ENCODE measurements around the gene LRRD1.

The LRRD1 gene

DNA sequence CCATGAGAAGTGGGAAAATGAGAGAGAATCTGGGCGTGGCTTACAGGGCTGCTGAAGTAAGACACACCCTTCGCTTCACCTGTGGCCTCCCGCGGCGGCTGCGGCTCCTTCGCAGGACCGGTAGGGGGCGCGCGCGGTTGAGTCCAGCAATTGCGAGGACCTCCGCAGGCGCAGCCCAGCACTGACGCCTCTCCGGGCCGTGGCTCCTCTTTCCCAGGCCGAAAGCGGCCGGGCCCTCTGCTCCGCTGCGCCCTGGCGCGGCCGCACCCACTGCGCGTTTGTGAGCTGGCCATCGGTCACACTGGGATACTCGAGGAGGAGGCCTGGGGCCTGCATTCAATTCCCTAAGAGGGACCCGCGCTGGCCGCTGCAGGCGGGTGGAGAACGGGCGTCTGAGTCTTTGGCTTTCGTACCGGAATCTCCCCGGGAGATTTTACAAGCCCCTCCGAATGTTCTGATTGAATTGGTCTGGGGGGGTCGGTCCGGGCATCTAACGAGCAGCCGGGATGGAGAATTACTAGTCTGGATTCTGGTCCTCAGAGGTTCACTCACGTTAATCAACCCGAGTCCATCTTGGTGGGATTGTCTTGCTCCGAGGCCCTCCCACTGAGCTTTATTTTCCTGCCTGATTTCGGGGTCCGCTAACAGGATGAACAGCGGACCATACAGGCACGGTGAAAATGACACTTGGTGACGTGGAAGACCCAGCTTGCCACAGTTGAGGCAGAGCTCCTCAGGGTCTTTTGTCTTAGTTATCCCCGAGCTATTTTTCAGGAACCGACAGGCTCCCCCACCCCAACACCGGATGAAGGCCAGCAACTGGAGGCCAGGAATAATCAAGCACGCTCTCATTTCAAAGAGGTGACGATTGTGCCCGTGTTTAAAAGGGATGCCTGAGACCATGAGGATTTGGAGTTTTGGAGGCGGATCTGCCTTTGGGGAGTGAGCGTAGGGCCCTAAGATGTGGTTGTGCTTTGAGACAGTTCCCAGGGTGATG, at the start of gene LRRD1:
LRRD1 (minus strand) TSS at position 215 of the 997 bp plus-strand sequence. CDS start 13,940 bp downstream, outside the sequence.
- ATAC-seq (ENCODE audit: low read depth) (peak; percentile 99), DNase-seq (ENCODE audit: low spot score) (peak; percentile 77)
- Histone ChIP-seq H3K9me3 (ENCODE audit: severe bottlenecking) (no peaks in the 10 kb centered on the region), H3K4me1 (ENCODE audit: insufficient read depth, poor library complexity, severe bottlenecking) (no peaks in the 10 kb centered on the region), H3K27me3 (ENCODE audit: insufficient read depth, poor library complexity, severe bottlenecking) (no peaks in the 10 kb centered on the region), H3K36me3 (ENCODE audit: low read depth) (no peaks in the 10 kb centered on the region), H3K4me3 (ENCODE audit: severe bottlenecking) (peak within 1 kb of the TSS; percentile 28), H3K27ac (ENCODE audit: poor library complexity, severe bottlenecking) (no peak within 1 kb of the TSS)
- TF ChIP-seq, protein P1, sequence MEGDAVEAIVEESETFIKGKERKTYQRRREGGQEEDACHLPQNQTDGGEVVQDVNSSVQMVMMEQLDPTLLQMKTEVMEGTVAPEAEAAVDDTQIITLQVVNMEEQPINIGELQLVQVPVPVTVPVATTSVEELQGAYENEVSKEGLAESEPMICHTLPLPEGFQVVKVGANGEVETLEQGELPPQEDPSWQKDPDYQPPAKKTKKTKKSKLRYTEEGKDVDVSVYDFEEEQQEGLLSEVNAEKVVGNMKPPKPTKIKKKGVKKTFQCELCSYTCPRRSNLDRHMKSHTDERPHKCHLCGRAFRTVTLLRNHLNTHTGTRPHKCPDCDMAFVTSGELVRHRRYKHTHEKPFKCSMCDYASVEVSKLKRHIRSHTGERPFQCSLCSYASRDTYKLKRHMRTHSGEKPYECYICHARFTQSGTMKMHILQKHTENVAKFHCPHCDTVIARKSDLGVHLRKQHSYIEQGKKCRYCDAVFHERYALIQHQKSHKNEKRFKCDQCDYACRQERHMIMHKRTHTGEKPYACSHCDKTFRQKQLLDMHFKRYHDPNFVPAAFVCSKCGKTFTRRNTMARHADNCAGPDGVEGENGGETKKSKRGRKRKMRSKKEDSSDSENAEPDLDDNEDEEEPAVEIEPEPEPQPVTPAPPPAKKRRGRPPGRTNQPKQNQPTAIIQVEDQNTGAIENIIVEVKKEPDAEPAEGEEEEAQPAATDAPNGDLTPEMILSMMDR (IDR thresholded peaks at IDR 0.05; ENCODE audit: poor library complexity, severe bottlenecking), result peak; percentile 97

DNA sequence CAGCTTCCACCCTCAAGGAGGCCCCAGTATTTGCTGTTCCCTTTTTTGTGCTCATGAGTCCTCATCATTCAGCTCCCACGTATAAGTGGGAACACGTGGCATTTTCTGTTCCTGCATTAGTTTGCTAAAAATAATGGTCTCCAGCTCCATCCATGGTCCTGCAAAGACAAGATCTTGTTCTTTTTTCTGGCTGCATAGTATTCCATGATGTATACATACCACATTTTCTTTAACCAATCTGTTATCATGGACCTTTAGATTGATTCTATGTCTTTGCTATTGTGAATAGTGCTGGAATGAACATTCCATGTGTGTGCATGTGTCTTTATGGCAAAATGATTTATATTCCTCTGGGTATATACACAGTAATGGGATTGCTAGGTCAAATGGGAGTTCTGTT, 49.8 kb upstream of the LRRD1 start:
- H3K27me3 ChIP-seq (ENCODE audit: insufficient read depth, poor library complexity, severe bottlenecking), result no peaks in the 10 kb centered on the region
- no peak overlapping the region for H3K27ac ChIP-seq (ENCODE audit: poor library complexity, severe bottlenecking)
- ATAC-seq (ENCODE audit: low read depth) (no peak), DNase-seq (ENCODE audit: low spot score) (no peak)
- peaks cover 91% of the 10 kb centered on the region for H3K36me3 ChIP-seq (ENCODE audit: low read depth)
- no peaks in the 10 kb centered on the region for H3K4me1 ChIP-seq (ENCODE audit: insufficient read depth, poor library complexity, severe bottlenecking)
- H3K9me3 ChIP-seq (ENCODE audit: severe bottlenecking), result no peaks in the 10 kb centered on the region
- TF ChIP-seq, protein P1 (IDR thresholded peaks at IDR 0.05; ENCODE audit: poor library complexity, severe bottlenecking), result no peak
- no peak overlapping the region for H3K4me3 ChIP-seq (ENCODE audit: severe bottlenecking)

DNA sequence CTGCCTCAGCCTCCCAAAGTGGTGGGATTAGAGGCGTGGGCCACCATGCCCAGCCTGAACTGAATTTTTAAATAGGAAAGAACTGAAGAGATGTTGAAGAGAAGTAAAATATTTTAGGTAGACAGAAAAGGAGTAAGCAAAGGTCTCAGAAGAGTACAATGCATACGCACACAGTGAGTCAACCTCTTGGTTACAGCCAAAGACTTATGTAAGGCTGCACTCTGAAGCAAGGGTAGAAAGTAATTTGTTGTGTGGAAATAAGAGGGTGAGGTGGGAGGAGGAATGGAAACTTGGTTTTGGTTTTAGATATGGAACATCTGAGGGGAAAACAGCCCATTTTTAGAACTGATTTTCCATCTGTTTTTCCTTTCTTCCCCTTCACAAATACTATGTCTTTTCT, 49.2 kb upstream of the LRRD1 start:
- Histone ChIP-seq H3K4me3 (ENCODE audit: severe bottlenecking) (no peak overlapping the region), H3K27ac (ENCODE audit: poor library complexity, severe bottlenecking) (no peak overlapping the region), H3K27me3 (ENCODE audit: insufficient read depth, poor library complexity, severe bottlenecking) (no peaks in the 10 kb centered on the region), H3K9me3 (ENCODE audit: severe bottlenecking) (no peaks in the 10 kb centered on the region), H3K4me1 (ENCODE audit: insufficient read depth, poor library complexity, severe bottlenecking) (no peaks in the 10 kb centered on the region), H3K36me3 (ENCODE audit: low read depth) (peaks cover 88% of the 10 kb centered on the region)
- TF ChIP-seq, protein P1 (IDR thresholded peaks at IDR 0.05; ENCODE audit: poor library complexity, severe bottlenecking), result no peak
- DNase-seq (ENCODE audit: low spot score) (no peak), ATAC-seq (ENCODE audit: low read depth) (no peak)

DNA sequence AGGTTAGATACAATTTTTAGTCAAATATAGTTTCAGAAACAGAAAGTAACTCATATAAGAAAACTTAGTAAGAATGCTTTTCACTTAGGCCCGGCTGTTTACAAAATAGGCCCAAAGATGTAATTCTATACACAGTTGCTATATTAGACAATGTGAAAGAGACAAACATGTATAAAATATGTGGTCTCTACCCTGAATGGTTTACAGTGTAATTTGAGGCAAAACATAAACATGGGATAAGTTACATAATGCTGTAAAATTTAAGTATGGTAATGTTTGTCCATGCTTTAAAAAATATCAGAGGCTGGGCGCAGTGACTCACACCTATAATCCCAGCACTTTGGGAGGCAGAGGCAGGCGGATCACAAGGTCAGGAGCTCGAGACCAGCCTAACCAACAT, 48.0 kb upstream of the LRRD1 start:
- H3K36me3 ChIP-seq (ENCODE audit: low read depth), result peaks cover 87% of the 10 kb centered on the region
- no peaks in the 10 kb centered on the region for H3K27me3 ChIP-seq (ENCODE audit: insufficient read depth, poor library complexity, severe bottlenecking)
- H3K4me1 ChIP-seq (ENCODE audit: insufficient read depth, poor library complexity, severe bottlenecking), result no peaks in the 10 kb centered on the region
- DNase-seq (ENCODE audit: low spot score), result no peak
- TF ChIP-seq, protein P1 (IDR thresholded peaks at IDR 0.05; ENCODE audit: poor library complexity, severe bottlenecking), result no peak
- no peak for ATAC-seq (ENCODE audit: low read depth)
- no peaks in the 10 kb centered on the region for H3K9me3 ChIP-seq (ENCODE audit: severe bottlenecking)
- no peak overlapping the region for H3K4me3 ChIP-seq (ENCODE audit: severe bottlenecking)
- H3K27ac ChIP-seq (ENCODE audit: poor library complexity, severe bottlenecking), result no peak overlapping the region

DNA sequence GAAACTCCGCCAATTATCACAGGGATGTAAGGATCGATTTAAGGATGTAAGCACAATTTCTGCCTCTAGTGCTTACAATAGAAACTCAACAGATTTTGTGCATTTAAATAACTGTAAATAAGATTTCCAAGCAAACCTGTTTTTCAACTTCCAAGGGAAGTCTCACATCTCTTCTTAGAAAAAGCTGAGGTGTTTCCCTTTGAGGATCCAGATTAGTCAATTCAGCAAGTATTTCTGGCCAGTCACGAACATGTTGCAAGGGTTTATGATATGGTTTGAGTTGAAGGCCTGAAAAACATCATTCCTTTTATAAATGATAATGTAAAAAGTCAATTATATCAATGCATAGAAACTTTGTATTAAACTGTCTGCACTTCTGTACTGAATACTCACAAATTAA, 42.8 kb upstream of the LRRD1 start:
- no peak overlapping the region for H3K4me3 ChIP-seq (ENCODE audit: severe bottlenecking)
- no peak for ATAC-seq (ENCODE audit: low read depth)
- H3K27ac ChIP-seq (ENCODE audit: poor library complexity, severe bottlenecking), result no peak overlapping the region
- H3K36me3 ChIP-seq (ENCODE audit: low read depth), result peaks cover 90% of the 10 kb centered on the region
- peaks cover 3% of the 10 kb centered on the region for H3K9me3 ChIP-seq (ENCODE audit: severe bottlenecking)
- no peaks in the 10 kb centered on the region for H3K27me3 ChIP-seq (ENCODE audit: insufficient read depth, poor library complexity, severe bottlenecking)
- no peaks in the 10 kb centered on the region for H3K4me1 ChIP-seq (ENCODE audit: insufficient read depth, poor library complexity, severe bottlenecking)
- TF ChIP-seq, protein P1 (IDR thresholded peaks at IDR 0.05; ENCODE audit: poor library complexity, severe bottlenecking), result no peak
- DNase-seq (ENCODE audit: low spot score), result no peak

Data from RWPE2 (cell line).